ENCODE results near the gene CDK16. TPM values are rescaled to one million over a fixed set of nuclear protein-coding genes. Genes with fewer than 3 reads are reported as not detected.

CDK16 gene
- total and polyA plus RNA-seq, 9 of the 15 experiments (the other 6 are each of a cell fraction or from before 2014, with no cell fraction given), result 3.9 to 104 (median 57.5) TPM

DNA sequence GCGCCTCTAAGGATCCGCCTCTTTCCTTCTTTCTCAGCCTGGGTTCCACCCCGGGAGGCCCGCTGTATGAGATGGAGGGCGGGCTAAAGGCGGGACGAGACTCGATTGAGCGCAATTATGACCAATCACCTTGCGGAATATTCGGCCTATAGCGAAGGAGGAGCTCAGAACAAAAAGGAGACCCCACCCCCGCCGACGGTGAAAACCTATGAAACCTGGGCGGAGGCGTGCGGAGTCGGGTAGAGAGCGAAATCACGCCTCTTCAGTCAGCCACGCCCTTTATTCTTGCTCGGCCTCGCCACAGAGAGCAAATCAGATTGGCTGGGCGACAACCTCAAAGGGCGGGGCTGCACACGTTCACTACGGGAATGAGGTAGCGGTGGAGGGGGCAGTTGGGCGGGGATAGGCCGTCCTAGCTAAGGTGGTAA lies 615 bp upstream of the CDK16 start:
- Histone ChIP-seq H3K4me2 (ENCODE audit: insufficient read depth, low read length) (peak overlapping the region; percentile 98), H3K27ac (ENCODE audit: extremely low read depth, low read depth, low read length) (peak overlapping the region; percentile 96), H3K9me1 (ENCODE audit: control insufficient read depth, insufficient read depth, low read length) (peaks cover 7% of the 10 kb centered on the region), H3K79me2 (ENCODE audit: control insufficient read depth, insufficient read depth, low read length) (peaks cover 41% of the 10 kb centered on the region), H3K4me1 (replicated peaks in 1 of 2; ENCODE audit: control insufficient read depth in 2 of 2, insufficient read depth in 2 of 2, low read length in 2 of 2) (peaks cover 16 to 30% of the 10 kb centered on the region in 2 experiments; a peak in 4 of 5 replicates), H3K27me3 (ENCODE audit: control insufficient read depth in 2 of 2, insufficient read depth in 2 of 2, low read length in 2 of 2) (no peaks in the 10 kb centered on the region), H3K9me3 (replicated peaks; ENCODE audit: control insufficient read depth, insufficient read depth, low read depth, low read length) (no peaks in the 10 kb centered on the region), H3K36me3 (ENCODE audit: control insufficient read depth, insufficient read depth, low read length) (peaks cover 59% of the 10 kb centered on the region; the same call in 2 of the 3 replicates), H3K4me3 (peak overlapping the region; percentile 87), H4K20me1 (replicated peaks; ENCODE audit: control insufficient read depth, insufficient read depth, low read length) (peaks cover 34% of the 10 kb centered on the region), H3K9ac (ENCODE audit: insufficient read depth in 1 of 2, low read depth in 2 of 2, low read length in 2 of 2) (peak overlapping the region; percentile 96 to 99), H2AFZ (ENCODE audit: low read depth, low read length) (peak overlapping the region; percentile 99)
- DNase-seq (ENCODE audit: extremely low read depth in 1 of 4, low spot score in 3 of 4) (peak; percentile 94 to 96 (median 96)), FAIRE-seq (peak; percentile 99), ATAC-seq (peak; percentile 92)
- WGBS (ENCODE audit: insufficient coverage, low coverage, missing lambda C conversion rate), result 5% methylated on average over 8 of the region's 31 CpGs
- no TSS peak for BruUV-seq (replicated peaks)
- in situ Hi-C loops (cut with MboI), result no loop called here
- intact Hi-C loops (cut with micrococcal nuclease), result loop anchor here (1.0 kb wide), 1 partner anchor 15 kb away; the partner anchor contains the start of gene USP11
- ChIA-PET POLR2A (interaction anchor here (0.6 to 2.8 kb wide), 9 partner anchors 9 to 300 kb away, joined by 3 to 21 read pairs (median 5); partner anchors contain the start of genes NDUFB11 and RBM10), CTCF (ENCODE audit: low intra/inter-chr PET ratio) (no interaction called here)
- no peak for TF ChIP-seq TEAD2 (tag; IDR thresholded peaks at IDR 0.05)
- TF ChIP-seq NONO (IDR thresholded peaks at IDR 0.05; ENCODE audit: low read depth in 2 of 2, low read length in 1 of 2), result no peak
- TF ChIP-seq ZC3H11A (IDR thresholded peaks at IDR 0.05; ENCODE audit: low read depth, low read length), result no peak
- TF ChIP-seq MED1 (CRISPR knock-in tag; IDR thresholded peaks at IDR 0.05; ENCODE audit: borderline replicate concordance), result no peak
- no peak for TF ChIP-seq SNIP1 (IDR thresholded peaks at IDR 0.05; ENCODE audit: low read depth)
- no peak for TF ChIP-seq PHF8 (IDR thresholded peaks at IDR 0.05; ENCODE audit: borderline replicate concordance, low read length)
- TF ChIP-seq ETV5 (CRISPR knock-in tag; IDR thresholded peaks at IDR 0.05; ENCODE audit: low read depth), result no peak
- TF ChIP-seq ZNF263 (CRISPR knock-in tag; IDR thresholded peaks at IDR 0.05; ENCODE audit: borderline replicate concordance), result no peak
- no peak for TF ChIP-seq HCFC1 (IDR thresholded peaks at IDR 0.05; ENCODE audit: low read depth, low read length)
- TF ChIP-seq BHLHE40 (IDR thresholded peaks at IDR 0.05; ENCODE audit: low read length), result peak; percentile 3; the same call in 1 of the 2 replicates
- TF ChIP-seq ZNF57 (CRISPR knock-in tag; IDR thresholded peaks at IDR 0.05), result no peak
- TF ChIP-seq PHTF2 (CRISPR knock-in tag; IDR thresholded peaks at IDR 0.05), result no peak
- TF ChIP-seq, protein P1, sequence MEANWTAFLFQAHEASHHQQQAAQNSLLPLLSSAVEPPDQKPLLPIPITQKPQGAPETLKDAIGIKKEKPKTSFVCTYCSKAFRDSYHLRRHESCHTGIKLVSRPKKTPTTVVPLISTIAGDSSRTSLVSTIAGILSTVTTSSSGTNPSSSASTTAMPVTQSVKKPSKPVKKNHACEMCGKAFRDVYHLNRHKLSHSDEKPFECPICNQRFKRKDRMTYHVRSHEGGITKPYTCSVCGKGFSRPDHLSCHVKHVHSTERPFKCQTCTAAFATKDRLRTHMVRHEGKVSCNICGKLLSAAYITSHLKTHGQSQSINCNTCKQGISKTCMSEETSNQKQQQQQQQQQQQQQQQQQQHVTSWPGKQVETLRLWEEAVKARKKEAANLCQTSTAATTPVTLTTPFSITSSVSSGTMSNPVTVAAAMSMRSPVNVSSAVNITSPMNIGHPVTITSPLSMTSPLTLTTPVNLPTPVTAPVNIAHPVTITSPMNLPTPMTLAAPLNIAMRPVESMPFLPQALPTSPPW (CRISPR knock-in tag; IDR thresholded peaks at IDR 0.05), result peak; percentile 72; the same call in 1 of the 2 replicates
- TF ChIP-seq HLTF (IDR thresholded peaks at IDR 0.05), result no peak
- TF ChIP-seq CCNT2 (IDR thresholded peaks at IDR 0.05; ENCODE audit: borderline replicate concordance, extremely low read depth, insufficient read length, low read depth, low read length), result no peak
- no peak for TF ChIP-seq ZNF124 (CRISPR knock-in tag; IDR thresholded peaks at IDR 0.05)
- no peak for TF ChIP-seq THAP12 (CRISPR knock-in tag; IDR thresholded peaks at IDR 0.05)
- no peak for TF ChIP-seq SMAD2 (IDR thresholded peaks at IDR 0.05; ENCODE audit: low read depth, low read length)
